Measurements from ENCODE around the gene GRPEL1. TPM values are rescaled to one million over a fixed set of nuclear protein-coding genes. Genes with fewer than 3 reads are reported as not detected.

GRPEL1 gene
- total and polyA plus RNA-seq, 9 of the 15 experiments (the other 6 are each of a cell fraction or from before 2014, with no cell fraction given) = 43.4 to 192 (median 86.6) TPM

DNA sequence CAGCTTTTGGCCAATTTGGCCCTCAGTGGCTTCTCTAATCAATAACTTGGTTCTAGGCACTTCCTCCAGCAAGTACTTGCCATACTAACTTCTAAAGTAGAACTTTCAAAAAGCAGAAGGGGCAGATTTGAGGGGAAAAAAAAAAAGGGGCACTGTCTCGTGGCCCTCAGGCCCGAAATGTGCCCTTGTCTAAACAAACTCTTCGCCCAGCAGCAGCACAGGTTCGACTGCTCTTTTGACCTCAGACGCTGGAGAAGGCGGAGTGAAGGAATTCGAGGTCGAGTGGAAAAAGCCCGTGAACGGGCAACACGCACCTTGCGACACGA is 775 bp downstream of the GRPEL1 start (continued):
- TF ChIP-seq PKNOX1 (IDR thresholded peaks at IDR 0.05) (no peak), AFF4 (CRISPR knock-in tag; IDR thresholded peaks at IDR 0.05) (no peak)

DNA sequence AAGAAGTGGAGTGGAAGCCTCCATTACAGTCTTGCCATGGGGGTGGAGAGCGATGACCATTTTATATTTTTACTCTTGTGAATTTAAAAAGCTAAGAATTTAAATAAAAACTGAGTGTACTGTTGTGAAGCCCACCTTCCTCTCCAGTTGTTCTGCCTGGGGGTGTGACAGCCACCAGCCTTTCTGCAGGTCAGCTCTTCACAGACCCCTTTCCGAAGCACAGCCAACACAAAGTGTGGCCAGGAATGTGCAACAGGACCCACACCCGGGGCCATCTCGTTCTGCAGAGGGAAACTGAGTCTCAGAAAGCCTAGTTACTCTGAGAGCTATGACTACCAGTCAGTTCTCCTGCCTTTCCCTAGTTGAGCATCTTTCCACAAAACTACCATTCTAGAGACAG is 1.4 kb downstream of the GRPEL1 start:
- ATAC-seq = no peak
- no peak overlapping the region for H2AFZ ChIP-seq (ENCODE audit: low read depth, low read length)
- no peaks in the 10 kb centered on the region for H3K9me3 ChIP-seq (replicated peaks; ENCODE audit: control insufficient read depth, insufficient read depth, low read depth, low read length)
- TF ChIP-seq NR4A1 (CRISPR knock-in tag; IDR thresholded peaks at IDR 0.05) (no peak), NR4A1 (tag; IDR thresholded peaks at IDR 0.05) (no peak), NCOR1 (IDR thresholded peaks at IDR 0.05) (no peak), PRDM10 (IDR thresholded peaks at IDR 0.05; ENCODE audit: partially characterized antibody) (peak; percentile 96), KLF6 (CRISPR knock-in tag; IDR thresholded peaks at IDR 0.05; ENCODE audit: borderline replicate concordance) (no peak)
- no peak for FAIRE-seq
- BruUV-seq (replicated peaks) = TSS peak; percentile 52
- peak overlapping the region; percentile 59 for H3K27ac ChIP-seq (ENCODE audit: extremely low read depth, low read depth, low read length)
- H3K36me3 ChIP-seq (ENCODE audit: control insufficient read depth, insufficient read depth, low read length) = peaks cover 48% of the 10 kb centered on the region
- H3K9ac ChIP-seq (ENCODE audit: insufficient read depth in 1 of 2, low read depth in 2 of 2, low read length in 2 of 2) = peak overlapping the region; percentile 85 to 100
- H3K4me3 ChIP-seq = peak overlapping the region; percentile 58
- intact Hi-C loops (cut with micrococcal nuclease) (loop anchor here (5.0 kb wide), 1 partner anchor 174 kb away; no protein-coding TSS in a partner anchor), in situ Hi-C loops (cut with MboI) (no loop called here)
- CTCF ChIA-PET (ENCODE audit: low intra/inter-chr PET ratio) = no interaction called here
- DNase-seq (ENCODE audit: extremely low read depth in 1 of 4, low spot score in 3 of 4) = no peak
- peaks cover 15 to 40% of the 10 kb centered on the region in 2 experiments; a peak in 4 of 5 replicates for H3K4me1 ChIP-seq (replicated peaks in 1 of 2; ENCODE audit: control insufficient read depth in 2 of 2, insufficient read depth in 2 of 2, low read length in 2 of 2)
- no peaks in the 10 kb centered on the region for H3K27me3 ChIP-seq (ENCODE audit: control insufficient read depth in 2 of 2, insufficient read depth in 2 of 2, low read length in 2 of 2)
- peak overlapping the region; percentile 73 for H3K4me2 ChIP-seq (ENCODE audit: insufficient read depth, low read length)
- WGBS (ENCODE audit: insufficient coverage, low coverage, missing lambda C conversion rate) = 43% methylated on average over 4 of the region's 4 CpGs
- peaks cover 50% of the 10 kb centered on the region for H3K79me2 ChIP-seq (ENCODE audit: control insufficient read depth, insufficient read depth, low read length)
- H3K9me1 ChIP-seq (ENCODE audit: control insufficient read depth, insufficient read depth, low read length) = no peaks in the 10 kb centered on the region
- POLR2A ChIA-PET = interaction anchor here (0.8 to 3.8 kb wide), 7 partner anchors 11 to 353 kb away, joined by 3 to 24 read pairs (median 6); partner anchors contain the start of gene TADA2B
- H4K20me1 ChIP-seq (replicated peaks; ENCODE audit: control insufficient read depth, insufficient read depth, low read length) = peaks cover 3% of the 10 kb centered on the region; the same call in 1 of the 2 replicates

Measured in K562 (cell line).